Osteocyte (in vitro differentiated cells): Measurements from ENCODE around the gene RSBN1L. TPM values are rescaled to one million over a fixed set of nuclear protein-coding genes. Genes with fewer than 3 reads are reported as not detected.

Experiments
- DNase-seq: peaks from one replicate; pipeline ENCODE4 v3.0.0; 2021; ENCODE audit warnings: mixed read lengths; ENCODE audit not compliant: unreplicated experiment; ENCODE audit errors: extremely low spot score
- H3K27ac Mint-ChIP-seq: one replicate; pipeline ENCODE4 v1.8.0; 2021; ENCODE audit warnings: mild to moderate bottlenecking, mixed read lengths; ENCODE audit not compliant: unreplicated experiment
- H3K27me3 Mint-ChIP-seq: one replicate; pipeline ENCODE4 v1.8.0; 2021; ENCODE audit warnings: mixed read lengths; ENCODE audit not compliant: unreplicated experiment
- H3K36me3 Mint-ChIP-seq: one replicate; pipeline ENCODE4 v1.8.0; 2021; ENCODE audit warnings: mixed read lengths; ENCODE audit not compliant: unreplicated experiment
- H3K4me1 Mint-ChIP-seq: one replicate; pipeline ENCODE4 v1.8.0; 2021; ENCODE audit warnings: mixed read lengths; ENCODE audit not compliant: unreplicated experiment
- H3K4me3 Mint-ChIP-seq: one replicate; pipeline ENCODE4 v1.8.0; 2021; ENCODE audit warnings: mild to moderate bottlenecking, moderate library complexity, mixed read lengths; ENCODE audit not compliant: unreplicated experiment
- H3K9me3 Mint-ChIP-seq: one replicate; pipeline ENCODE4 v1.8.0; 2021; ENCODE audit warnings: mixed read lengths; ENCODE audit not compliant: unreplicated experiment
- CTCF ChIP-seq: fragments of 200-600 bp; sonication (generic); IDR thresholded peaks from 2 replicates; pipeline ENCODE4 v1.5.0; 2021; ENCODE audit warnings: antibody characterized with exemption, mild to moderate bottlenecking, moderate library complexity
- total RNA-seq: library from RNA; stranded (reverse); gene quantifications from 2 replicates; pipeline ENCODE4 v1.2.1, GENCODE V29; 2021

Gene RSBN1L
- total RNA-seq, 1 donor from 2014 or later = 13.0 TPM

- Mint-ChIP-seq H3K27me3 (no peaks in the 10 kb centered on the region), H3K27ac (no peak overlapping the region)
These were observed 61.3 kb downstream of the RSBN1L start for GRCh38 chr7:77757589-77757988.

GRCh38 chr7:77759294-77759889 is 63.1 kb downstream of the RSBN1L start:
- peaks cover 9% of the 10 kb centered on the region for H3K4me1 Mint-ChIP-seq
- peaks cover 2% of the 10 kb centered on the region for H3K36me3 Mint-ChIP-seq
- no peaks in the 10 kb centered on the region for H3K27me3 Mint-ChIP-seq
- peak; percentile 86 for TF ChIP-seq CTCF
- no peak overlapping the region for H3K4me3 Mint-ChIP-seq
- no peaks in the 10 kb centered on the region for H3K9me3 Mint-ChIP-seq
- no peak overlapping the region for H3K27ac Mint-ChIP-seq
- no peak for DNase-seq

More at GRCh38 chr7:77757589-77757988, 61.3 kb downstream of the RSBN1L start:
- H3K4me3 Mint-ChIP-seq = no peak overlapping the region
- no peak for DNase-seq
- peaks cover 2% of the 10 kb centered on the region for H3K36me3 Mint-ChIP-seq
- TF ChIP-seq CTCF = no peak
- peaks cover 6% of the 10 kb centered on the region for H3K4me1 Mint-ChIP-seq
- H3K9me3 Mint-ChIP-seq = no peaks in the 10 kb centered on the region

- H3K27me3 Mint-ChIP-seq = no peaks in the 10 kb centered on the region
- no peak overlapping the region for H3K27ac Mint-ChIP-seq
- H3K4me3 Mint-ChIP-seq = no peak overlapping the region
- H3K9me3 Mint-ChIP-seq = no peaks in the 10 kb centered on the region
- DNase-seq = no peak
- no peak for TF ChIP-seq CTCF
- H3K4me1 Mint-ChIP-seq = peaks cover 14% of the 10 kb centered on the region
- peaks cover 3% of the 10 kb centered on the region for H3K36me3 Mint-ChIP-seq
These were observed 64.7 kb downstream of the RSBN1L start for GRCh38 chr7:77760809-77761453.

GRCh38 chr7:77765481-77765880 is 69.2 kb downstream of the RSBN1L start:
- H3K9me3 Mint-ChIP-seq = no peaks in the 10 kb centered on the region
- H3K36me3 Mint-ChIP-seq = peaks cover 13% of the 10 kb centered on the region
- H3K27me3 Mint-ChIP-seq = no peaks in the 10 kb centered on the region
- TF ChIP-seq CTCF = no peak
- H3K4me3 Mint-ChIP-seq = no peak overlapping the region
- DNase-seq = no peak
- no peak overlapping the region for H3K27ac Mint-ChIP-seq
- H3K4me1 Mint-ChIP-seq = peaks cover 13% of the 10 kb centered on the region

- H3K27me3 Mint-ChIP-seq = no peaks in the 10 kb centered on the region
These were observed 69.9 kb downstream of the RSBN1L start for GRCh38 chr7:77765906-77766800.

More at GRCh38 chr7:77765906-77766800, 69.9 kb downstream of the RSBN1L start:
- Mint-ChIP-seq H3K36me3 (peaks cover 14% of the 10 kb centered on the region), H3K27ac (peak overlapping the region; percentile 7), H3K4me1 (peaks cover 13% of the 10 kb centered on the region), H3K9me3 (no peaks in the 10 kb centered on the region), H3K4me3 (no peak overlapping the region)
- no peak for TF ChIP-seq CTCF
- no peak for DNase-seq
